Thyroid gland (tissue), 4 donors: ENCODE data around the gene NUDT4. TPM values are rescaled to one million over a fixed set of nuclear protein-coding genes. Genes with fewer than 3 reads are reported as not detected.

Experiments used
- DNase-seq, 2 donors: peaks; one replicate each; pipeline ENCODE4 v3.0.0-alpha.2; 2019
- H3K27ac ChIP-seq, 3 donors: fragments of 200-600 bp; sonication (generic); 1 replicate in 2 of 3; 2 replicates in 1 of 3; pipeline ENCODE4 v1.5.1; 2016 to 2019; ENCODE audit warnings: mild to moderate bottlenecking in 1 of 3, moderate library complexity in 1 of 3
- H3K27me3 ChIP-seq: fragments of 200-600 bp; sonication (generic); one replicate; pipeline ENCODE4 v1.5.1; 2019
- H3K36me3 ChIP-seq, 2 donors: fragments of 200-600 bp; sonication (generic); one replicate each; pipeline ENCODE4 v1.5.1; 2016 to 2019
- H3K4me1 ChIP-seq, 2 donors: fragments of 200-600 bp; sonication (generic); one replicate each; pipeline ENCODE4 v1.5.1; 2017 to 2019
- H3K4me3 ChIP-seq, 3 donors: fragments of 200-600 bp; sonication (generic); replicated peaks in 1 of 3; 1 replicate in 2 of 3; 2 replicates in 1 of 3; pipeline ENCODE4 v1.5.1; 2016; ENCODE audit warnings: mild to moderate bottlenecking in 1 of 3
- H3K9me3 ChIP-seq: fragments of 200-600 bp; sonication (generic); one replicate; pipeline ENCODE4 v1.5.1; 2017
- POLR2A ChIP-seq, 2 donors: fragments of 450-650 bp; IDR thresholded peaks; one replicate each; pipeline ENCODE4 v1.6.1; 2017; ENCODE audit warnings: antibody characterized with exemption in 2 of 2, mild to moderate bottlenecking in 2 of 2, moderate library complexity in 1 of 2
- WGBS, 2 donors: methylation state at CpG; one replicate each; pipeline ENCODE4 v1.1.5; 2017; 5-methylcytosine and 5-hydroxymethylcytosine counted together
- intact Hi-C: fragments of 100-400 bp; cut with DNase I; formaldehyde crosslinking; loops from one replicate; pipeline ENCODE4 v1.15.1; 2023
- total RNA-seq, 4 donors: library from RNA; depleted of rRNA; stranded (reverse); fragments of >200 nt; gene quantifications; one replicate each; pipeline ENCODE4 v1.2.3, GENCODE V29; 2016
- TF ChIP-seq, protein P1 (sequence below), 6 experiments: fragments of 200-600 bp in 3 of 6; fragments of 450-650 bp in 3 of 6; sonication (generic) in 3 of 6; IDR thresholded peaks; one replicate each; pipeline ENCODE4 v1.5.1; 2016 to 2019; ENCODE audit warnings: antibody characterized with exemption in 6 of 6, mild to moderate bottlenecking in 2 of 6, inconsistent platforms in 1 of 6, moderate library complexity in 1 of 6

Gene NUDT4
- total RNA-seq, 4 donors from 2014 or later: 102 to 125 (median 110) TPM

DNA sequence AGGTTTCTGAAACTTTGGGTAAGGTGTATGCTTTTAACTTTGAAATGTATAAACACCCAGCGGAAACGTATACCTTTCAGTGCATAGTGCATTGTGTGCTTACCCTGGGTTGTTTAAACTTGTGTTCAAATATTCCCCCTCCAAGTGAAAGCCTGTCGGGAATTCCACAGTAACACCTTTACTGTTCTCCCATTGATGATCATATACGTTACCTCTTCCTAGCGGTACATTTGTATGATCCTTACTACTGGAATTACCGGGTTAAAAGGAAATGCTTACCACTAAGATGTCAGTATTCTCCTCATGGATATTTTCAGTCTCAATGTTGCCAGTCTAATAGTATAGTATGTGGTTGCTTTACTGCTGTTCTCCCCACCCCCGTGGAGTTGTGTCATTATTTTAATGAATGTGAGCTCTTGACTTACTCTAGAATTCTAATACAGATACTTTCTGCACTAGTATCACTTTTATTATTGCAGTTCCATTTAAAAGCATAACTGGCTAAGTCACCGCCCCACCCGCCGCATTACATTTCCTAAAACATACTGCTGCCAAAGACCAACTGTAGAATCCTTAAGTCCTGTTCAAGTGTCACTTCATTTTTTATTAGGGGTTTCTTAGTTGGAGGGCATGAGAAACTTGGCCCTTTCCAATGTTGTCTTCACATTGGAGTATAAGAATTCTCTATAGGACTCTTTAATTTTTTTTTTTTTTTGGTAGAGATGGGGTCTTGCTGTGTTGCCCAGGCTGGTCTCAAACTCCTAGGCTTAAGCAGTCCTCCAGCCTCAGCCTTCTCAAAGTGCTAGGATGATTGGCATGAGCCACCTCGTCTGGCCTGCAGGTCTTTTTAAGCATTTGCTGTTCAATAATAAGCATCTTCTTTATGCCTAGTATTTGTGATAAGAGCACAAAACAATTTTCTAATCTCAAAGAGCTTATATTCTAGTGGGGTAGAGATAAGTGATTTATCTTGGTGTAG, 24.9 kb downstream of the NUDT4 start:
- DNase-seq: no peak
- intact Hi-C loops: no loop called here

DNA sequence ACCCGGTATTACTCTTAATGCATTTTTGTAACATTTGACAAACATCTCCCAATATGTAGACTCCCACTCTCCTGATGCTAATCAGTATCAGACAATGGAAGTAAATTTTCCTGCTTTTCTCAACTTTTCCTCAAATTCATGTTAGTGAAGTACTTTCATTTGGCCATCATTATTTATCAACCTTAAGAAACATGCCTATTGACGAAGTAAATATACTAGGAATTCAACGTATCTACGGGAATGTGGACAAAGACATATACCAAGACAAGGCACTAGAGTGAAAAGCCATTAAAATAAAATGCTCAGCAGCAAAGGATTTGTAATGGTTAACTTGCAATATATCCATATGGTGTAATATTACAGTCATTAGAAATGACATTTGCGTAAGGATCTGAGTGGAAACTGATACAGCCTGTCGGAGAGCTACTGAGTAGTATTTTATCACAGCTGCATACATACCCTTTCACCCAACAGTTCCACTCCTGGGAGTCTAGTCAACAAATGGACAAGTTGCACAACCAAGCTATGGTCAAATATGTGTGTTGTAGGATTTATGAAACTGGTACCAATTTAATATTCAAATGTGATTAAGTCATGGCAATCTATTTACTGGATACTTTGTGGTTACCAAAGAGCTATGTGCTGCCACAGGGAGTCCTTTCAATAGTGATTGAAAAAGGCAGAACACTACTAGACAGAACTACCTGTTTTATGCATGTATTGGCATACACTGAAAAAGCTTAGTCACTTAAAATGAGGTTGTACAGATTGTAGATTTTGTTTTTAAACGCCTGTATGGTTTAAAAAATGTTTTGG, 26.5 kb downstream of the NUDT4 start:
- DNase-seq: no peak
- H3K4me1 ChIP-seq: no peaks in the 10 kb centered on the region
- WGBS, 2 donors: 92 to 93% methylated on average over 7 of the region's 7 CpGs
- H3K27ac ChIP-seq: no peak overlapping the region
- intact Hi-C loops: no loop called here
- no peak overlapping the region for H3K4me3 ChIP-seq
- H3K36me3 ChIP-seq: no peaks in the 10 kb centered on the region
- H3K9me3 ChIP-seq: no peaks in the 10 kb centered on the region
- no peaks in the 10 kb centered on the region for H3K27me3 ChIP-seq
- TF ChIP-seq, protein P1, sequence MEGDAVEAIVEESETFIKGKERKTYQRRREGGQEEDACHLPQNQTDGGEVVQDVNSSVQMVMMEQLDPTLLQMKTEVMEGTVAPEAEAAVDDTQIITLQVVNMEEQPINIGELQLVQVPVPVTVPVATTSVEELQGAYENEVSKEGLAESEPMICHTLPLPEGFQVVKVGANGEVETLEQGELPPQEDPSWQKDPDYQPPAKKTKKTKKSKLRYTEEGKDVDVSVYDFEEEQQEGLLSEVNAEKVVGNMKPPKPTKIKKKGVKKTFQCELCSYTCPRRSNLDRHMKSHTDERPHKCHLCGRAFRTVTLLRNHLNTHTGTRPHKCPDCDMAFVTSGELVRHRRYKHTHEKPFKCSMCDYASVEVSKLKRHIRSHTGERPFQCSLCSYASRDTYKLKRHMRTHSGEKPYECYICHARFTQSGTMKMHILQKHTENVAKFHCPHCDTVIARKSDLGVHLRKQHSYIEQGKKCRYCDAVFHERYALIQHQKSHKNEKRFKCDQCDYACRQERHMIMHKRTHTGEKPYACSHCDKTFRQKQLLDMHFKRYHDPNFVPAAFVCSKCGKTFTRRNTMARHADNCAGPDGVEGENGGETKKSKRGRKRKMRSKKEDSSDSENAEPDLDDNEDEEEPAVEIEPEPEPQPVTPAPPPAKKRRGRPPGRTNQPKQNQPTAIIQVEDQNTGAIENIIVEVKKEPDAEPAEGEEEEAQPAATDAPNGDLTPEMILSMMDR (IDR thresholded peaks at IDR 0.05): no peak
- TF ChIP-seq POLR2A (IDR thresholded peaks at IDR 0.05): no peak

More for the DNA sequence above, 24.9 kb downstream of the NUDT4 start:
- no peaks in the 10 kb centered on the region for H3K4me1 ChIP-seq
- peaks cover 4 to 12% of the 10 kb centered on the region in 2 donors for H3K36me3 ChIP-seq
- 93 to 94% methylated on average over 11 of the region's 11 CpGs for WGBS, 2 donors
- no peak overlapping the region for H3K27ac ChIP-seq
- H3K27me3 ChIP-seq: no peaks in the 10 kb centered on the region
- no peaks in the 10 kb centered on the region for H3K9me3 ChIP-seq
- TF ChIP-seq, protein P1 (IDR thresholded peaks at IDR 0.05): no peak
- TF ChIP-seq POLR2A (IDR thresholded peaks at IDR 0.05): no peak
- no peak overlapping the region for H3K4me3 ChIP-seq

DNA sequence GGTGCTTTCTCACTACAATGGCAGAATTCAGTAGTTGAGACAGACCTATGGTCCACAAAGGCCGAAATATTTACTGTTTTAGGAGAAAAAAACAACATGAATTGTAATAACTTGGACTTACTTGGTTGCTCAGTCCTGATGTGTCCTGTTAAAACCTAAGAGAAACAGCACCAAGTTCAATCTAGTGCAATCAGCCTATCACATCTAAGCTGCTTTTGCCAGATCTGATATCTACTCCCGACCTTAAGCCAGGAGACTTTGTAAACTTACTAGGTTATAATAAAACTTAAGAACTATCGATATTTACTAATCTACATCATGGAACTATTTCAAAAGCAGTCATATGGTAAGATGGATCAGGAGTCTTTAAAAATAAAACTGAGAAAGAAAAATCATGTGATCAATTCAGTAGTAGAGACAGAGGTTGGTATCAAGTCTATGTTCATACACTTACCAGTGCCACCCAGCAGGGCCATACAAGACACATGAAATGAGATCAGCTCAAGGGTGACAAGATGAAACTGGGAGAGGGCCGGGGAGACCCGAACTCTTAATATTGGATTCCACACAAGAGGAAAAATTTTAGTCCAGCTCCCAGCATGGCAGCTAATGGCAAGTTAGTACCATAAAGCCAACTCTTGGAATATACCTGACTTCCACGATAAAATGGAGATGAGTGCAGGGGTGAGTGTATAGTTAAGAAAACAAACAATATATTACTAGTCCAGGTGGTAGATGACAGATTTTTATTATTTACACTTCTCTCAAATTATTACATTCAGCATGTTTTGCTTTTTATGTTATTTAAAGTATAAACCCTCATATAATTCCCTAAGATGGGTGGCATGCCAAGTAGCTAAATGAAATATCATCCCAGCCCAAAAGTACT, 27.5 kb downstream of the NUDT4 start:
- TF ChIP-seq POLR2A (IDR thresholded peaks at IDR 0.05): no peak
- TF ChIP-seq, protein P1 (IDR thresholded peaks at IDR 0.05): no peak
- no peaks in the 10 kb centered on the region for H3K4me1 ChIP-seq
- no peaks in the 10 kb centered on the region for H3K27me3 ChIP-seq
- H3K4me3 ChIP-seq: no peak overlapping the region
- WGBS, 2 donors: 92 to 96% methylated on average over 6 of the region's 6 CpGs
- H3K27ac ChIP-seq: no peak overlapping the region
- intact Hi-C loops: no loop called here
- H3K36me3 ChIP-seq: no peaks in the 10 kb centered on the region
- DNase-seq: no peak
- H3K9me3 ChIP-seq: no peaks in the 10 kb centered on the region

DNA sequence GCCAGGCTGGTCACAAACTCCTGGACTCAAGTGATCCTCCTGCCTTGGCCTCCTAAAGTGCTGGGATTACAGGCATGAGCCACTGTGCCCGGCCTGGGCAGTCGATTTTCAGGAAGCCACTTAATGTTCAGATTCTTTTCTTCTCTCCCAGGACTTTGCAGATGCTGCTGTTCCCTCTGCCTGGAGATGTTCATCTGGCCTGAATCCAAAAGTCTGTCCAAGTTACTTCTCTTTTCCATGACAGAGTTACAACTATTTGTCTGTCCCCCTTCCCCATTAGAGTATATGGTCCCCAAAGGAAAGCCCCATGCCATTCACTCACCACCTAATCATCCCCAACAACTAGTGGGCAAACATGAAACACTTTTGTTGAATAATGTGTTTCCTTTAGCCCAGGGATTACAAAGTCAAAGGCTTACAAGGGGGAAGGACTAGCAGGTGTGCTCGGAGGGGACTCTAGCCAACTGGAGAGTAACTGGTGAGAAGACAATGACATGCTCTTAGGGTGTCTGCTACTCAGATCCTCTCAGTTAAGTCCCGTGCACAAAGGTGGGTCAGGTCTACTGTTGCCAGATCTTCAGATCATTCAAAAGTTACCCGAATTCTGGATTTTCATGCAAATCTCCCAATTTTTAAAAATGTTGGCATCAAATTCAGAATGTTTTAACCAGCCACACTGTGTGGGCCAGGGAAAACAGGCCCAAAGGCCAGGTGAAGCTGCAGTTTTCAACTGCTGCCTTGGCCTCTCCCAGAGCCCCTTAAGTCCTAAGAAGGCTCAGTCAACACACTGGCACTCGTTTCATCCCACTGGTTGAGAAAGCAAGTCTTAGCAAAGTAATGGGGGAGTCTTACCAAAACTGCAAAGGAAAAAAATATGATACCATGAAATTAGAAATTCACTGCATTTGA, 29.6 kb downstream of the NUDT4 start:
- H3K27me3 ChIP-seq: no peaks in the 10 kb centered on the region
- TF ChIP-seq POLR2A (IDR thresholded peaks at IDR 0.05): no peak
- TF ChIP-seq, protein P1 (IDR thresholded peaks at IDR 0.05): no peak
- intact Hi-C loops: no loop called here
- no peaks in the 10 kb centered on the region for H3K36me3 ChIP-seq
- no peak overlapping the region for H3K4me3 ChIP-seq
- no peaks in the 10 kb centered on the region for H3K4me1 ChIP-seq
- H3K9me3 ChIP-seq: no peaks in the 10 kb centered on the region
- 80 to 87% methylated on average over 6 of the region's 6 CpGs for WGBS, 2 donors
- no peak for DNase-seq
- no peak overlapping the region for H3K27ac ChIP-seq
